HG02970 (cell line): ENCODE results near the gene ADAD1.

Experiments used
- ATAC-seq: cut with Tn5 transposase; IDR thresholded peaks from one replicate; pipeline ENCODE4 v1.9.1; 2021; ENCODE audit warnings: mild to moderate bottlenecking, moderate library complexity, moderate number of reproducible peaks; ENCODE audit not compliant: unreplicated experiment, low FRiP score

The ADAD1 gene

DNA sequence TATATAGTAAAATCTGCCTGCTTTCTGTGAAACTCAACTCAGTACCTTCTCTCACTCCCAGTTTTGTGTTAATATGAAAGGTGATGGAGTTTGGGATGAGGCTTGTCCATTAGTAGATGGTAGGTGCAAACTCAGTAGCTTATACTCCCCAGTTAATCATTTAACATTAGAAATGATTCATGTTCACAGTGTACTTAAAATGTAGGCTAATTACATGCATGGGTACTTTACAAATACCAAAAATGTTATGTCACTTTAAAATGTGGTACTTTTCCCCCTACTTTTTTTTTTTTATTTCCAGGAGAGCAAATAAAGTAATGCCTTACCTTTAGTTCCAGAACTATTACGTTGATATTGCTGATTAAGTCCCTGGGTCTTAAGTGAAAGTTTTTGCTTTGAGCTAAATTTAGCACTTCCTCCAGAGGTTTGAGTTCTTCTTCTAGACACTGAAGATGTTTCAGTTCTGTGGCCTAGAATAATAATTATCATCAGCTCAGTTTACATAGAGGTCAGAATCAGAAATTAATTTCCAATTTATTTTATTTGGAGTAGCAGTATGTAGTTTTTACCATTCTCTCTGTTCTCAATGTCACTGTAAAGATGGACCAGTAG lies 74.7 kb downstream of the ADAD1 start:
- no peak for ATAC-seq

DNA sequence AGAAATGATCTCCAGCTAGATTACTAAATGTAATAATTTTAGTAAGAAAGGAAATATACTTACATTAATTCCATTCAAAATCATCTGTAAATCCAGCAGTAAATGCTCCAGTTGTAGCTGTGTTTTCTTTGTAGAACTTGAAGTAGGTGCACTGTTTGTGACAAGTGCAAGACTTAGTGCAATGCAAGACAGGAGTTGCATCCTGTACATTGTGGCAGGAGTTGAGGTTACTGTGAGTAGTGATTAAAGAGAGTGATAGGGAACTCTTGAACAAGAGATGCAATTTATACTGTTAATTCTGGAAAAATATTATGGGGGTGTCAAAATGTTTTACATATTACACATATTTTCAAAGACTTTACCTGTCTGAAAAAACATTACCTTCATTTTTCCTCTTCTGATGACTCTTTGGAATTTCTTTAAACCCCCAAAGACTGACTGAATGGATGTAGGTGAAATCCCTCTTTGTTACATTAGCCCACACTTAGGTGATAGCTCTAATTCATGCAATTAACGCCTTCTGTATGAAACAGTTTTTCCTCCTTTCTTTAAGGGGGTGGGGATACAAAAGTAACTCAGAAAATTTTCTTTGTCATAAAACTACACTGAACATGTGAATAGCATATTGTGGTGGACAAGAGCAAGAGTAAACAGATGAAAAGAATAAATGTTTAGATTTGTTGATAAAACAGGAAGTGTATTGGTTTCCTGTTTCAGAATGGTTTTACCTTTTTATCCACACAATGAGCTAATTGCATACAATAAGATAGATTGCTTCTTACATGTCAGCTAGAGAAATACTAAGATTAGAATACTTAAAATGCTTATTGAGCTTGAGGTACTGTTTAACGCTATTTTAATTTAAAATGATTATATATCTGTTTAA lies 77.7 kb downstream of the ADAD1 start, which contains the start of gene IL2:
Gene IL2, minus strand, starts transcription at position 495 of the 886 bp plus-strand sequence. Its CDS starts 285 bp downstream, at position 210.
- ATAC-seq = no peak

DNA sequence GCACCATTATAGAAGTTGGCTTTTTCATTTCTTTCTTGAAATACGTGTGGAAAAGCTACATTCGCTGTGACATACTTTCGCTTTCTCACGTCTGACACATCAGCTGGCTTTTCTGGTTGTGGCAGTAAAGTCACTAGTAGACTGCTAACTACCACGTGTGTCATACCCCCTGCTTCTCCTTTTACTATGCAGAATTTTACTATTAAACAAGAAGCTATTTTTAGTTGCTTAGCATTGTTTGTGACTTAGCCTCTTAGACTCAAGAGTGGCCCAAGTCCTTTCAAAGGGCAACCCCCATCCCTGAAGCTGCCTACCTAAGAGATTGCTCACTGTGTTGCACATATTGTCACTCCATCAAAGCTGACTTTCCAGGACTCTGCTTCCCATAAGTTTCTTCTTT lies 79.8 kb downstream of the ADAD1 start:
- ATAC-seq = peak; percentile 69

DNA sequence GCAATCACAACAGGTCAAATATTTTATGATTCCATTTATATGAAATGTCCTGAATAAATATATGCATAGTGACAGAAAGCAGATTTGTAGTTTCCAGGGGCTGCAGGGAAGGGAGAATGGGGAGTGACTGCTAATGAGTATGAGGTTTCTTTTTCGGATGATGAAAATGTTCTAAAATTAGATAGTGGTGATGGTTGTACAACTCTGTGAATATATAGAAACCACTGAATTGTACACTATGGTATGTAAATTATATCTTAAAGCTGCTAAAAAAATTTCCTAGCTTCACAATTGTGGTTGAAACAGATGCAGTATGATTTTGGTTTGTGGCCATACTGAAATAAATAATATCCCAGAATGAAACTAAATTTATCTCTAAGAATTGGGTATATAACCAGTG lies 90.6 kb downstream of the ADAD1 start:
- ATAC-seq = no peak

DNA sequence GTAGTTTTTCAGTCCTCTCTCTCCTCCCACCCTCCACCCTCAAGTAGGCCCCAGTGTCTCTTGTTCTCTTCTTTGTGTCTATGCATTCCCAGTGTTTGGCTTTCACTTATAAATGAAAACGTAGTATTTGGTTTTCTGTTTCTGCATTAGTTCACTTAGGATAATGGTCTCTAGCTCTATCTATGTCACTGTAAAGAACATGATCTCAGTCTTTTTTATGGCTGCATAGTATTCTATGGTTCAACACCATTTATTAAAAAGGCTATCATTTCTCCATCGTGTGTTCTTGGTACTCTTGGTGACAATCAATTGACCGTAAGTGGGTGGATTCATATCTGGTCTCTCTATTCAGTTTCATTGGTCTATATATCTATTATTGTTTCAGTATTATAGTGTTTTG lies 96.4 kb downstream of the ADAD1 start:
- no peak for ATAC-seq

DNA sequence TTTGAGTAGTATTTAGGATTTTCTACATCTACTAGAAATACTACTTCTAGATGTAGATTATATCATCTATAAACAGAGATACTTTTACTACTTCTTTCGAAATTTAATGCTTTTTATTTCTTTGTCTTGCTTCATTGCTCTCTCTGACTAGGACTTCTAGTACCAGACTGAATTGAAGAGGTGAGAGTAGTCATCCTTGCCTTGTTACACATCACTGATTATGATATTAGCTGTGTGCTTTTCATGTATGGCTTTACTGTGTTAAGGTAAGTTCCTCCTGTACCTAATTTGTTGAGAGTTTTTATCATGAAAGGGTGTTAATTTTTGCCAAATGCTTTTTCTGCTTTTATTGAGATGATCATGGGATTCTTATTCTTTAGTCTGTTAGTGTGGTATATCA lies 97.3 kb downstream of the ADAD1 start:
- ATAC-seq = no peak

DNA sequence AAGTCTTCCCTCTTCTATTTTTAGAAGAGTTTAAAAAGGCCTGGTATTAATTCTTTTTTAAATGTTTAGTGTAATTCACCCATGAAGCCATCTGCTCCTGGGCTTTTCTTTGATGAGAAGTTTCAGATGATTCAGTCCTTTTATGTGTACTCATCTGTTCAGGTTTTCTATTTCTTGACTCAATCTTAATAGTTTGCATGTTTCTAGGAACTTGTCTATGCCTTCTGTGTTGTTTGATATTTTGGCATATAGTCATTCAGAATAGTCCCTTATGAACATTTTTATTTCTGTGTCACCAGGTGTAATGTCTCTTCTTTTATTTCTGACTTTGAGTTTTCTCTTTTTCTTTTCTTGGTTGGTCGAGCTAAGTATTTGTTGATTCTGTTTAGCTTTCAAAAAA lies 97.9 kb downstream of the ADAD1 start:
- ATAC-seq = no peak
